ENCODE results near the gene NOM1.

Gene NOM1

GRCh38 chr7:157017603-157018327 lies 68.3 kb downstream of the NOM1 start:
- no peak for DNase-seq

GRCh38 chr7:157018328-157018996 lies 69.0 kb downstream of the NOM1 start:
- no peak for DNase-seq

- DNase-seq = no peak
Observed at GRCh38 chr7:157018997-157019608, 69.6 kb downstream of the NOM1 start.

- DNase-seq = no peak
Observed at GRCh38 chr7:157019718-157020451, 70.4 kb downstream of the NOM1 start.

- DNase-seq = no peak
Observed at GRCh38 chr7:157020514-157021070, 71.1 kb downstream of the NOM1 start.

- no peak for DNase-seq
Observed at GRCh38 chr7:157021071-157021870, 71.8 kb downstream of the NOM1 start.

- DNase-seq = no peak
Observed at GRCh38 chr7:157021871-157022680, 72.6 kb downstream of the NOM1 start.
